Measurements from ENCODE around the gene SLC35F1.

Gene SLC35F1

DNA sequence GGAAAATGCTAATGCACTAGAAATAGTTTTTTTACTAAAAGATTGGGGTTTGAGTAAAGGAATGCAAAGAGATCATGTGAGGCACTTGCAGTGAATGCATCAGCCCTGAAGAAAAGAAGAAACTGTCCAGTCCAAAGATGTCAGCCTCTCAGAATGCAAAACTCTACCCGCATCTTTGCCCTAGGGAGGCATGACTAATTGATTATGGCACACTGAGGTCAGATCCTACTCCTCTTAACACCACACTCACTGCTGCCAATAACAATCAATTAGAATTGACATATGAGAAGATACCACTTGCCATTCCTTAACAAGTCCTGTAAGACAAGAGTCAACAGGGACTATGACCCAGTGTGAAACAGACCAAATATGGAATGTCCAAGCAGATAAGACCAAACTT, 378.7 kb downstream of the SLC35F1 start:
- no peak for DNase-seq

DNA sequence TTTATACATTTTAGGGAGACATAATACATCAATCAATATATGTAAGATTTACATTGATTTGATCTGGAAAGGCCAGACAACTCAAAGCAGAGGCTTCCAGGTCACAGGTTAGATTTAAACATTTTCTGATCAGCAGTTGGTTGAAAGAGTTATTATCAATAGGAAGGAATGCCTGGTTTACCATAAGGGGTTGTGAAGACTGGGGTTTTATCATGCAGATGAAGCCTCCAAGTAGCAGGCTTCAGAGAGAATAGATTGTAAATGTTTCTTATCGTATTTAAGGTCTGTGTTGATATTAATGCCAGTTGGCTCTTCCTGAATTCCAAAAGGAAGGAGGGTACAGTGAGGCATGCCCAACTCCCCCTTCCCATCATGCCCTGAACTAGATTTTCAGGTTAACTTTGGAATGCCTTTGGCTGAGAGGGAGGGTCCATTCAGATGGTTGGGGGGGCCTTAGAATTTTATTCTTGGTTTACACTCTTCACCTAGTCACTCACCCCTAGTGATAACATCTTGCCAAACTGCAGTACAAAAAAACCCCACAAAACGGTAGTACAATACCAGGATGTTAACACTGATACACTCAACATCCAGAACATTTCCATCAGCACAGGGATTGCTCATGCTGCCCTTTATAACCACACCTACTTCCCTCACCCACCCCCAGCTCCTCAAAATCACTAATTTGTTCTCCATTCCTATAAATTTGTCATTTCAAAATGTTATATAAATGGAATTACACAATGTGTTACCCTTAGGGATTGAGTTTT, 381.5 kb downstream of the SLC35F1 start:
- DNase-seq, result no peak

DNA sequence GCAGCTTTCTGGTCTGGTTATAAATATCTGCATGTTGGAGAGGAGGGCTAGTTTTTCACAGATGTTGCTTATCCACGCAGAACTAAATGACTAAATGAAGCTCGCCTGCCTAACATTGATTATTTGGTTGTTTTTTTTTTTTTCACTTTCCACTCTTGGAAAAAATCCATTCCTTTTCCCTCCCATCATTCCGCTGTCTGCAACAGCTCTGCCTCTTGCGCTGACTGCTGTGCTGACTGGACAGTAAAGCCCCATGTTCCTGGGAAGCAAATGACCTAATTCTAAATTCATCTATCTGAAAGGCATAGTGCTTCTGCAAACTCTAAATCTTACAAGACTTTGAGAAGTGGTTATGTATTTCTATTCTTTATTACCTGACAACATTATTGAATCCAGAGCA, 385.5 kb downstream of the SLC35F1 start:
- DNase-seq, result no peak

DNA sequence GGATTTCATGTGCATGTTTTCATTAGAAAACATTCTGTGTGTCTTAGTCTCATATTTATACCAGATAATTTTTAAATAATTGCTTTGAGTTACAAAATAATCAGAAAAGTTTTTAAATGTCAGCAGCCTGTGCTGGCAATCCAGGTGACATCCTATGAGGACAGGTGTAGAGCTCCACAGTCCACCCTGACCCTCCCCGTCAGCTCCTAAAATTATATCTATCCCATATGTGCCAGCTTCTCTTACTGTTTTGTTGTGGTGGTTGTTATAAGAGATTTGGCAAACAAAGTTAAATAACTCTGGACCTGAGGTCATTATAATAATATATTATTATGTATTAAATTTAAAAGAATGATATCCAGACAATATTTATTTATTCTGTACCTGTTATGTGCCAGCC, 387.8 kb downstream of the SLC35F1 start:
- DNase-seq, result no peak

DNA sequence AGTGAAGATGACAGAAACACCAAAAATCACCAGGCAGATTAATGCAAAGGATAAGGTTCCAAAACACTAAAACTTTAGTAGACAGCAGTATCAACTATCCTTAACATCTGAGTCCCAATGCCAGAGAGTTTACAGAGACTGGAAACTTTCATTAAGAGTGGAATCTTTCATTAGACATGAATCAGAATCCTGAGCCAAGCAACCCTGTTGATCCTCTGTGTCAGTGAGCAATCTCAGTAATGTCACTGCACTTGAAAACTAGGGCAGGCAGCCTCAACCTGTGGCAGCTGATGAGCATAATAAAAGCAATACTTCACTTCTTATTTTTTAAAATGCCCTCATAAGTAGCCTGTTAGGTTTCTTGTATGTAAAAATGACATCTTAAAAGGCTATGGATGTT, 388.3 kb downstream of the SLC35F1 start:
- no peak for DNase-seq

DNA sequence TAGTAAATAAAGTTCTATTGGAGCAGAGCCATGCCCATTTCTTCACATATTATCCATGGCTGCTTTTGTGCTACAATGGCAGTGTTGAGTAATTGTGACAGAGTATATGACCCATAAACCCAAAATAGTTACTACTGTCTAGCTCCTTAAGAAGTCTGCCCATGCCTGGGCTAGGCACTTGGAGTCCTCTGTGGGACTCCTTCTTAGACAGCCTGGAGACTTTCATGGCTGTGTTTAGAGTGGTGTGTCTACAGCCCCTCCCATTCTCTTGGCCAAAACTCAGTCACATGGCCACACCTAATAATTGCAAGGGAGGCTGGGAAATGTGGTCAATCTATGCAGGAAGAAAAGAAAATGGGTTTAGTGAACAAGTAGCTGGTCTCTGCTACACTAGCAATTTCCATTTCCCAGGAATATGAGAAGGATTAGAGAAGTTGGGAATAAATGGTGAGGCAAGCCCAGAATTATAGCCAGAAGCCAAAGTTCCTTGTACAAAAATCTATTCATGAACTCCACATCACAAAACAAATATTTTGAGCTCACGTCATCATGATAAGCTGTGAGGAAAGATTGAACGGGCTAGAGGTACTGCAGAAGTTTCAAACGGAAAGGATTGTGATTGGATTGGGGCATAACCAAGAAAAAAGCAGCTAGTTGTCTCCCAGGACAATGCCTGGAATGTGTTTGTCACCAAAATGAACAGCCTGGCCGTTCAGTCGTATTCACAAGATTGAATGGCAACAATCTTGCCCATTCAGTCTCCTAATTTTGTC, 389.3 kb downstream of the SLC35F1 start:
- DNase-seq, result no peak

DNA sequence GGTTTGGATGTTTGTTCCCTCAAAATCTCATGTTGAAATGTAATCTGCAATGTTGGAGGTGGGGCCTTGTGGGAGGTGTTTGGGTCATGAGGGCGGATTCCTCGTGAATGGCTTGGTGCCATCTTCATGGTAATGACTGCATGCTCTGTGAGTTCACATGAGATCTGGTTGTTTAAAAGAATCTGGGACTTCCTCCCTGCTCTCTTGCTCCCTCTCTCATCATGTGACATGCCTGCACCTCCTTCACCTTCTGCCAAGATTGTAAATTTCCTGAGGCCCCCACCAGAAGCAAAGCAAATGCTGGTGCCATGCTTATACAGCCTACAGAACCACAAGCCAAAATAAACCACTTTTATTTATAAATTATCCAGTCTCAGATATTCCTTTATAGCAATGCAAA, 390.8 kb downstream of the SLC35F1 start:
- DNase-seq, result no peak

DNA sequence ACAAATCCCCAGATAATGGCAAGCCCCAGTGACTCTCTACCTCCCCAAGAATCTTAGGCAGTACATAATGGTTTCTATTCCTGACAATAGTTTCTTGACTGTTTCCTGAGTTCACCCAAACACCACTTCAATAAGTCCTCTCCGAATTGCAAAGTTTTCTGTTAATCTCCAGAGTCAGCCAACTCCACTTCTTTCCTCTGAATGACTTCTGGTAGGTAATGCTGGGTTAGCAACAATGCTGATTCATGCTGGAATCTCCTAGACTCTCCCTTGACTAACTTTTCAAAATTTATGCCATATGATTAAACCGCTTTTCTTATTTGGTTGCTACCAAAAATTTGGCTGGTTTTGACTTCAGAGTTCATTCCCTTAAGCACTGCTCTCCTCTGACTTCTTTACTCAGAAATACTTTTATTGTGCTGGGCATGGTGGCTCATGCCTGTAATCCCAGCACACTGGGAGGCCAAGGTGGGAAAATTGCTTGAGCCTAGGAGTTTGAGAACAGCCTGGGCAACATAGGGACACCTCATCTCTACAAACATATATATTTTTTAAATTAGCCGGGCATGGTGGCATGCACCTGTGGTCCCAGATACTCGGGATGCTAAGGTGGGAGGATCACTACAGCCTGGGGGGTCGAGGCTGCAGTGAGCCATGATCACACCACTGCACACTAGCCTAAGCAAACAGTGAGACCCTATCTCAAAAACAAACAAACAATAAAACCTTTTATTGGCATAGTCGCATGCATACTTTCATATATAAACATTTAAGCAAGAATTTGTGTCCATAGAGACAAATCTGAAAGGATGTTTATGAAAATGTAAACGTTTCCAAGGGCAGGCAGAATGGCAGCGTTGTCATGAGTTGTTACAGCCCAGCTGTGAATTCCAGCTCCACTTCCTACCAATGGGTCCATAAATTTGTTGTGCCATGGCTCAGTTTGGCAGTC, 391.7 kb downstream of the SLC35F1 start:
- no peak for DNase-seq

DNA sequence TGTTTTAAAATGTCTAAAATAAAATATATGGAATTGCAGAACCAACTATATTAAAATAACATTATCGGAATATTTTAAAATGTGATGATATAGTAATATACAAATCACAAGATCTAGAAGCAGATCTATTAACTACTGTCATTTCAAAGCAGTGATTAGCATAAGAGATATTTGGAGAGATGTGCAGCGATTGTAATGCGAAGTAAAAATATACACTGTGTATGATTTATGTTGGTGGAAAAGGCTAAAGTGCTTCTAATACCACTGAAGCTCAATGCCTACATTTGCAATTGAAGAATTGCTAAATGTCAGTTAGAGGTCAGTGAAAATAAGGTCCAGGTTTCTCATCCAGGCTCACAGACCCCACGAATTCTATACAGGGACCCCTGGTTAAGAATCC, 392.4 kb downstream of the SLC35F1 start:
- DNase-seq, result no peak

DNA sequence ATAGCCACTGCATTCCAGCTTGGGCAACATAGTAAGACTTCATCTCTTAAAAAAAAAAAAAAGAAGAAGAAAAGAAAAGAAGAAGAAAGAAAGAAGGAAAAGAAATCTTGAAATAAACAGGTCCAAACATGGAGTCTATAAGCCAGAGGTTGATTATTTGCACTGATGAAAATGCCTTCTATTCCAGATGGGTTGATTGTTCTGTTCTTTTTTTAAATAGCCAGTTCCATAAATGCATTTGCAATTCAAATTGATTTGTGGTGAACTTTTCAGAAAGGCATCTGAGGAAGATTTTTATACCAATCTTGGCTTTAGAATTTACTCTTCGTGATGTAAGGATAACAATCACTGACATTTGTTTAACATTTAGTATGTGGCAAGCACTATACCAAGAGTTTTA, 397.3 kb downstream of the SLC35F1 start:
- DNase-seq, result no peak

DNA sequence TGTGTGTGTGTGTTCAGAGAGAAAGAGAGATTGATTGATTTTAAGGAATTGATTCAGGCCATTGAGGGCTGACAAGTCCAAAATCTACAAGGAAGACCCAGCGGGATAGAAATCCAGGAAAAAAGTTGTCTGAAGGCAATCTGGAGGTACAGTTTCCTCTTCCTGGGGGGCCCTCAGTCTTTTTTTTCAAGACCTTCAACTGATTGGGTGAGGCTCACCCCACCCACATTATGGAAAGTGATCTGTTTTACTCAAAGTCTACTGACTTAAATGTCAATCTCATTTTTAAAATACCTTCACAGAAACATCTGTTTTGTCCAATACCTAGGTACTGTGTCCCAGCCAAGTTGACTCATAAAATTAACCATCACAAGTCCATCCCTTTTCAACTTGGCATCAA, 398.0 kb downstream of the SLC35F1 start:
- DNase-seq, result no peak

DNA sequence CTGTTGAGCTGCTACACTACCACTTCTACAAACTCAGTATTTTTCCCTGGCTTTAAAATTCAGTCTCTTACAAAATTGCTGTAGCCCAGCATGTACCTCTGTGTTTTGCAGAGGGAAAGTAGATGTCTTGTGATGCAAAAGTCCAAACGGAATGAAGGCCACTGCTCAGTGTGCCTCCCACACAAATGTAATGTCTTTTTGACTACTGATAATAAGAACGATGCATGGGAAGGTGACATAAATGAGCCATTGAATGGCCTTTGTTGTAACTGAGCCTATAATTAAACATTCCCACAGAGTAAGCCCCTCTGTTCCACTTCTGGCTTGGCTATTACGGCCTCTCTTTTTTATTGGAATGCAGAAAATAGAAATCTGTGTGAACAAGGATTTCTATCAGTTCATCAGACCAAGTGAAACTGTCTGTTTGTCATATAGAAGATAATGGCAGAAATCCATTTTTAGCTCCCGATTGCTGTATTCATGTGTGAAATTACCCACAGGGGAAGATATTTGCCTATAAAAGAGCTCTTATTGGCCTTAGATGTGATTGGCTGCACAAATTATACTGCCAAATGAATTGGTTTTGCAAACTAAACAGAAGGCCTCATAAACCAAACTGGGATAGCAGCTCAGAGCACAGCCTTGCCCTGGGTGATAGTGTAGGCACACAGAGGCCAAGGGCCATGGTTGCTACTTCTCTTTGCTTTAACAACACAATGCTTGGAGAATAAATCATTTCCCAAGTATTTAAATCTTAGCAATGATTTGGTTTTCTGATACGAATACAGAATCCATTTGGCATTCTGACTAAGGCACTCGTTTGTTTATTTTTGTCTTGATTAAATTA, 399.6 kb downstream of the SLC35F1 start:
- DNase-seq, result no peak

DNA sequence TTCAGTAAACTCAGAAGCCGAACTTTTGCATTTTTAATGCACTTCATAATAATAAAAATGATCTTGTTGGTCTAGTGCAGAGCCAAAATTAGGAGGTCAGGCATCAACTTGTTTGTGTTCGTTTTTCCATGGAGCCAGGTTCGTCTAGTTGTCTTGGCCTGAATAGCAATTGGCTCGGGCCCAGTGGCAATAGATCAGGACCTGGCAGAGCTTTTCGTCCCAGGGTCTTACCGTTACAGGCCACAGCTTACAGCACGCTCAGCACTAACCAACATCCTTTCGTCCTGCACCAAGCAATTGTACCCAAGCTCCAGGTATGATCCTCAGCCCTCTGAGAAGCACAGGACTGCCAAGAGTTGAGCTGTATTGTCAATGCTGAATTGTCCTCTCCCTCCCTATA, 400.5 kb downstream of the SLC35F1 start:
- no peak for DNase-seq

DNA sequence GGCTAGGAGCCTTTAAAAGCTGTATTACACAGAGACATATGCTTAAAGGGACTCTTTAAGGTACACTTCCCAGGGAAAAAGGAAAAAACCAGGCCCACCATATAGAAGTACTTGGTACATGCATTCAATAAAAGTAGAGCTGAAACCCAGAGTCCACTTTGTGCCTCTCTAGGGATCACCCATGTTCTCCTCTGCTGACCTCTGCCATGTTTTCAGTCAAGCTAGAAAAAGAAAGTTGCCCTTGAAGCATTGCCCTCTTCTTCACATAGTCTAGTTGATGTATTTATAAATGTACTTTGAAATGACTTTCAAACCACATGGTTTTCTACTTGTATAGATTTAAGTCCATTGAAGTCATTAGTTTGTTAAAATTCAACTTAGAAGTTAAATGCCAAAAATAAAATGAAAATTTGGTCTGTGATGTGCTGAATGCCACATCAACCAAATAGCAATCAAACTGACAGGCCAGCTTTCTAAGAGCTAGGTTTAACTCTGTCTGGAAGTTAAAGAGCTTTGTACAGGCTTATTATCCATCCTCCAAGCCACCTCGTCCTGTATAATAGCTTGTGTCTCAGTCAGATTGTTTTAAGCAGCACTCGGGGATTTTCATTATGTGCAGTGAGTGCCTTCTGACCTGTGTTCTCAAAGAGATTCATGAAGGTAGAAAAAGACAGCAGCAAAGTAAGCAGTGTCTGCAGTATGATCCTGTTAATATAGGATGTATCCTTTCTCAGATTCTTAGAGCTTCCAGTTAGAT, 402.5 kb downstream of the SLC35F1 start:
- DNase-seq, result no peak

DNA sequence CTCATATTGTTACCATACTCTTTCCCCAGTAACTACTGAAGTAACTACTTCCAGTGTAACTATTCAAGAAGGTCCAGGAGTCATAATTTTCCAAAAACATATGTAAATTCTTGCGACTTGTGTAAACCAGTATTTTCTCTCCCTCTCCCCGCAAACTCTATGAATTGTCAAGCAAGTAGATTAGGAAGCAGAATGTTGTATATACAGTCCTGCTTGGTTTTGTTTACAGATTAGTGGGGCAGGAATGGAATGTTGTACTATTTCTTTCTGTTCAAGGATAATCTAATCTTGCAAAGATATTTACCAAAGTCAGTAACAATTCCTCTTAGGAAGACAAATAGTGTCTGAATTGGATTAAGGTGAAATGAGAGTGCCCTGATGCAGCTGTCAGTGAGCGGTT, 406.1 kb downstream of the SLC35F1 start:
- DNase-seq, result no peak

DNA sequence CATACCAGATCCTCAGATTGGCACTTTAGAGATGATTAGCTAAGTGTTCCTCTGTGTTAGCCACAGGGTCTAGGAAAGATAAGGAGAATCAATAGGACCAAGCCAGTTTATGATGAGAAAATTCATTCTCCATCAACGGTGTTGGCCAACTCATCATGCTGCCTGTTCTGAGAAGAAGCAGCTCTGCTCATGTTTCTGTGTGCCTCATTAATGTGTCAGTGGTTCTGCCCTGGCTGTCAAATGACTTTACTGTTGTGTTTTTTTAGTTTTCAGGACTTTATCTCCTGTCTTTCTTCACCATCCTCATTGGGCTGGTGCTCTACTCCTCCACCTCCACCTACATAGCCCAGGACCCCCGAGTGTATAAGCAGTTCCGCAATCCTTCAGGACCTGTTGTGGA, 406.7 kb downstream of the SLC35F1 start:
- DNase-seq, result no peak

DNA sequence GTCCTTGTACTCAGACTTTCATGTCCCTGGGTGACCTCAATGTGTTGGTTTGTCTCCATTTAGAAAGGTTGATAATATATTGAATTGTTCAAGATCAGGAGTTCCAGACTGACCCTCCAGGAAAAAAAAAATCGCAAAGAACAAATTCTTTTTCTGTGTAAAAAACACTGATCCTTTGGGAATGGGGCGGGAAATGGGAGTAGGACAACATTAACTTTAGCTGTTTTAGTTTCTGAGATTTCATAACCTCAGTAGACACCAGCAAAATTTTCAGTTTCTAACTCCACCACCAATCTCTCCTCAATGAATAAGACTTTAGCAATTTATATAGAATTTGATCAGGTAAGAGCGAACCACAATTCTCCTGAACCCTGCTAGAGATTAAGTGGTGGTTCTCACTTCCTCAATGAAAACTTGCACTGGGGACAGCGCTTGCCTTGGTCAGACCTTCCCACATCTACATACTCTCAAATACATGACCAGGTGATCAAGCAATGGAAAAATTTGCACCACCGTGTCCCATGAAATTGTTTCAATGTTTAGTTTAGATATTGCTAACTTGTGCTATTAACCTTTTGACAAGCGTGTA, 409.8 kb downstream of the SLC35F1 start:
- DNase-seq, result no peak

DNA sequence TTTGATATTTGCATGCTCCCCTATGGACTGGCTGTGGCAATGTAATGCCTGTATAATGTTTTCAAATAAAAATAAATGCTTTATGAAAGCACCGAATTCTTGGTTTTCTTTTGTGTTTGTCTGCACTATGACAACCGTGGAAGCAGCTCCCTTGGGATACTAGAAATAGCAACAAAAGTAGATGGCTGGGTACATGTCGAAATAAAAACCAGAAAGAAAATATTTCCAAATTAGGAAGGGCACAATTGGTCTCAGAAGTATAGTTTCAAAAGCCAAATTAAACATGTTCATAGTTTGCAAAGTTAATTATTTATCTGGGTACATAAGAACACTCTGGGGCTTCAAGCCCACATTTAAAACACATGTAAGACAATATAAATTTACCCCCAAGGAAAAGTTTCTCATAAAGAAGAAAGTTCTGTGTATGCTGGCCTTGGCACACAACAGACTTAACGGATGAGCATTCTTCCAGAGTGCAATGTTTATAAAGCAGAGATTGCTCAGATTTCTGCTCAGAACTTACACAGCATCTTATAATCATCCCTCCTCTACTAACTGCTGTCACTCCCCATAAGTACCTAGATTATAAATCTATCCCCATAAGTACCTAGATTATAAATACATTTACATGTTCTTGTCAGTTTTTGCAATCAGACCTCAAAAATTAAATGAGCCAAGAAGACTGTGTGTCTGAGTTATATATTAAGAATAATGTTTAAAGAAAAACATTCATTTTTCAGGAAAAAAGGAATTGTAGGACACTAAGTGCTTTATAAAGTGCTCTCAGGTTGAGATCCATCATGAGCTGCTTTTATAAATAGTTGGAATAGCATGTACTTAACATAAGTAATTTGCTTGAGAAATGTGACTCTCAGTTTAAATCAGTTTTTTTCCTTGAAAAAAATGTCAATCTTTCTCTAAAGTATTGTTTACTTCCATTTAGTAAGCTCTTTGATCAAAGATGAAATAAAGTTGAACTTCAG, 410.8 kb downstream of the SLC35F1 start:
- no peak for DNase-seq

DNA sequence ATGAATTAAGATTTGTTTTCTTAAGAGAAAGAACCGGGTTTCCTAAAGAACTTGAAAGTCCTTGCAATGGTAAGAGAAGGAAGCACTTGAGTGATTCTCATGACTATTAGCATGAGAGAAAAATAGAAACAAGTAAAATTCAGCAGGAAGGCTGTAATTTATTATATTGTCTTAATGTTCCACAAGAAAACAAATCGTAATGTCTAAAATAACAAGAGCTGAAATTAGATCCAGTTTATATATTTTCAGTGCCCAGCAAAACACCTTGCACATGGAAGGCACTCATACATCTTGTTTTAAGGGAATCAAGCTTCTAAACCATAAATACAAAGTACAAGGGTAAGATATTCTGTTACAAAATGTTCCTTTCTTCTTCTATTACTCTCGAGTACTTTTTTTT, 411.6 kb downstream of the SLC35F1 start:
- DNase-seq, result no peak

DNA sequence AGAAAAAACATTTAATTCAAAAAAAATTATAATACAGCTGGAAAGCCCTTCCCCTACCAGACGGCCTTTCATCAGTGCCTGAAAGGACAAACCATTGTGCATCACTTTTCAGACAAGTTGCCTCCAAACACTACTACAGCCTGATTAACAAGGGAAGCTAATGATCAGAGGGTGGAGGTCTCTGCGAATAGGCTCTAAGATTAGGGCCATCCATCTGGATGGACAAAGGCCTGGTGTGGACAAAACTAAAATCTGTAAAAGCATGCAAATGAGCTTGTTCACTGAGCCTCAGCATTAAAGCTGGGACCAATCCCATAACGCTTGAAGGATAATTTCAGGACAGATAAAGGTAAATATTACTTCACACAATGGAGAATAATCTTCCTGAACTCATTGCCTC, 412.4 kb downstream of the SLC35F1 start:
- no peak for DNase-seq
